Esophagus squamous epithelium (tissue), 4 donors: Measurements from ENCODE around the gene SOX6.

Source experiments
- POLR2A ChIP-seq, 4 donors: fragments of 450-650 bp; IDR thresholded peaks; one replicate each; pipeline ENCODE4 v1.6.1; 2017; ENCODE audit warnings: antibody characterized with exemption in 4 of 4, mild to moderate bottlenecking in 4 of 4, moderate library complexity in 3 of 4
- TF ChIP-seq, protein P1 (sequence below), 6 experiments: fragments of 450-650 bp in 4 of 6; fragments of 200-600 bp in 2 of 6; sonication (generic) in 2 of 6; IDR thresholded peaks; one replicate each; pipeline ENCODE4 v1.5.1; 2016 to 2019; ENCODE audit warnings: antibody characterized with exemption in 6 of 6, mild to moderate bottlenecking in 4 of 6, moderate library complexity in 4 of 6

DNA sequence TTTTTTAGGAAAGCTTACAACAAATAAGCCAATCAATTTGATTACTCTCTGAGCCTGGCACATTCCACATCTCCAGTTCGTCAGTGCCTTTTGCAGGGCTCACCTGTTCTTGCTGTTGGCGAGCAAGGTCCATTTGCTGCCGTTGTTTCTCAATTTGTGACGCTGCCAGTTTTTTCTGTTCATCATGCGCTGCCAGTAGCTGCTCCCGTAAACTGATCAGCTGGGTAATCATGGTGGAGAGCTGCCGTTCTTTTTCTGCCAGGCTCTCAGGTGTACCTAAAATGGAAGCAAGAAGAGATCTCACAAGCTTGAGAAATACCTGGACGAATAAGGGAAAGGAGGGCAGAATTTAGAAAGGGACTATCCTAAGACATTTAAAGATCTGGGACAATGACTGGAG is 169.7 kb downstream of the SOX6 start:
- TF ChIP-seq, protein P1, sequence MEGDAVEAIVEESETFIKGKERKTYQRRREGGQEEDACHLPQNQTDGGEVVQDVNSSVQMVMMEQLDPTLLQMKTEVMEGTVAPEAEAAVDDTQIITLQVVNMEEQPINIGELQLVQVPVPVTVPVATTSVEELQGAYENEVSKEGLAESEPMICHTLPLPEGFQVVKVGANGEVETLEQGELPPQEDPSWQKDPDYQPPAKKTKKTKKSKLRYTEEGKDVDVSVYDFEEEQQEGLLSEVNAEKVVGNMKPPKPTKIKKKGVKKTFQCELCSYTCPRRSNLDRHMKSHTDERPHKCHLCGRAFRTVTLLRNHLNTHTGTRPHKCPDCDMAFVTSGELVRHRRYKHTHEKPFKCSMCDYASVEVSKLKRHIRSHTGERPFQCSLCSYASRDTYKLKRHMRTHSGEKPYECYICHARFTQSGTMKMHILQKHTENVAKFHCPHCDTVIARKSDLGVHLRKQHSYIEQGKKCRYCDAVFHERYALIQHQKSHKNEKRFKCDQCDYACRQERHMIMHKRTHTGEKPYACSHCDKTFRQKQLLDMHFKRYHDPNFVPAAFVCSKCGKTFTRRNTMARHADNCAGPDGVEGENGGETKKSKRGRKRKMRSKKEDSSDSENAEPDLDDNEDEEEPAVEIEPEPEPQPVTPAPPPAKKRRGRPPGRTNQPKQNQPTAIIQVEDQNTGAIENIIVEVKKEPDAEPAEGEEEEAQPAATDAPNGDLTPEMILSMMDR (IDR thresholded peaks at IDR 0.05), result no peak
- TF ChIP-seq POLR2A (IDR thresholded peaks at IDR 0.05), result no peak
